ENCODE results near the gene CNTFR.
A peak's percentile ranks its signal among the peaks of the same experiment; 100 is the strongest.

CNTFR gene

DNA sequence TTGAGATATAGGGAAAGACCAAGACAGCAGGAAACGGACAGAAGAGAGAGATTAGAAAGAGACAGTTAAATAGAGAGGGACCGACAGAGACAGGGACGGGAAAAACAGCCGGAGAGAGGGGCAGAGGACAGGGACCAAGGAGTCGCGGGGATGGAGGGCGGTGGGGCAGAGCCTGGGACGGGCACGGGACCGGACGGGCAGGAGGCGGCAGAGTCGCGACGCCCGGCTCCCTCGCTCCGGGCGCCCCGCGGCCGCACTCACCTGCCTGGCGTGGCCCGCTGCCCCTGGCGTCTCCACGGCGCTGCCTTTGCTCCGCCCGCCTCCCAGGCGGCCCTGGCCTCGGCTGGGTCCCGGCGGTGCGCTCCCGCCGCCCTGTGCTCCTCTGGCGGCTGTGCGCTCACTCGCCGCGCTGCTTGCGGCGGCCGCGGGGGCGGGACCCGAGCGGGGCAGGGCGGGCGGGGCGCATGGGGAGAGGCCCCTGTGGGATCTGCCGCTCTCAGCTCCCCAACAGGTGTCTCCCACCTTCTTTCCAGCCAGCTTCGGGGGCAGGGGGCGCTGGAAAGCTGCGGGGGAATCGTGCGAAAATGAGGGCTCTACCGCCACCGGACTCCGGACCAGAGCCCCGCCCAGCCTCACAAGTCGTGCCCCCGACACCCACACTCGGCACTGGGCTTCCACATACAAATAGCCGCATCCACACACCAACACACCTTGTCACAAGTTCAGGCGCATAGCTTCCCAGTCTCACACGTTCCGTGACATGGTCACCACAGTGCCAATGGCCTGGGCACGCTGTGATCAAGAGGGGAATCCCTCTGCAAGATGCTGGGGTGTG, 39.3 kb upstream of the CNTFR start, which contains the start of gene ARID3C:
ARID3C (minus strand) TSS at position 411 of the 835 bp plus-strand sequence. CDS start 1,052 bp downstream, outside the sequence.
- TF ChIP-seq, protein P1, sequence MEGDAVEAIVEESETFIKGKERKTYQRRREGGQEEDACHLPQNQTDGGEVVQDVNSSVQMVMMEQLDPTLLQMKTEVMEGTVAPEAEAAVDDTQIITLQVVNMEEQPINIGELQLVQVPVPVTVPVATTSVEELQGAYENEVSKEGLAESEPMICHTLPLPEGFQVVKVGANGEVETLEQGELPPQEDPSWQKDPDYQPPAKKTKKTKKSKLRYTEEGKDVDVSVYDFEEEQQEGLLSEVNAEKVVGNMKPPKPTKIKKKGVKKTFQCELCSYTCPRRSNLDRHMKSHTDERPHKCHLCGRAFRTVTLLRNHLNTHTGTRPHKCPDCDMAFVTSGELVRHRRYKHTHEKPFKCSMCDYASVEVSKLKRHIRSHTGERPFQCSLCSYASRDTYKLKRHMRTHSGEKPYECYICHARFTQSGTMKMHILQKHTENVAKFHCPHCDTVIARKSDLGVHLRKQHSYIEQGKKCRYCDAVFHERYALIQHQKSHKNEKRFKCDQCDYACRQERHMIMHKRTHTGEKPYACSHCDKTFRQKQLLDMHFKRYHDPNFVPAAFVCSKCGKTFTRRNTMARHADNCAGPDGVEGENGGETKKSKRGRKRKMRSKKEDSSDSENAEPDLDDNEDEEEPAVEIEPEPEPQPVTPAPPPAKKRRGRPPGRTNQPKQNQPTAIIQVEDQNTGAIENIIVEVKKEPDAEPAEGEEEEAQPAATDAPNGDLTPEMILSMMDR (IDR thresholded peaks at IDR 0.05; ENCODE audit: low read depth, low read length) = no peak

GRCh38 chr9:34627716-34628655, 38.5 kb upstream of the CNTFR start:
- H3K9me3 ChIP-seq = no peaks in the 10 kb centered on the region
- TF ChIP-seq, protein P1 (IDR thresholded peaks at IDR 0.05; ENCODE audit: low read depth, low read length) = no peak
- peaks cover 45% of the 10 kb centered on the region for H3K27me3 ChIP-seq
- no peak overlapping the region for H3K4me3 ChIP-seq (ENCODE audit: low read depth, low read length)
- DNase-seq = no peak
- no peaks in the 10 kb centered on the region; the same call in 1 of the 2 replicates for H3K4me1 ChIP-seq
- no peaks in the 10 kb centered on the region for H3K36me3 ChIP-seq

More for the DNA sequence above, 39.3 kb upstream of the CNTFR start, which contains the start of gene ARID3C:
- H3K9me3 ChIP-seq = no peaks in the 10 kb centered on the region
- peak; percentile 49 for DNase-seq
- H3K4me1 ChIP-seq = no peaks in the 10 kb centered on the region; the same call in 1 of the 2 replicates
- H3K36me3 ChIP-seq = no peaks in the 10 kb centered on the region
- H3K27me3 ChIP-seq = peaks cover 45% of the 10 kb centered on the region
- no peak within 1 kb of the TSS for H3K4me3 ChIP-seq (ENCODE audit: low read depth, low read length)

GRCh38 chr9:34625186-34625486, 35.6 kb upstream of the CNTFR start:
- TF ChIP-seq, protein P1 (IDR thresholded peaks at IDR 0.05; ENCODE audit: low read depth, low read length) = no peak

GRCh38 chr9:34624475-34625185, 35.1 kb upstream of the CNTFR start:
- no peaks in the 10 kb centered on the region for H3K9me3 ChIP-seq

More at GRCh38 chr9:34625186-34625486, 35.6 kb upstream of the CNTFR start:
- Histone ChIP-seq H3K4me3 (ENCODE audit: low read depth, low read length) (no peak overlapping the region), H3K27me3 (peaks cover 40% of the 10 kb centered on the region), H3K9me3 (no peaks in the 10 kb centered on the region), H3K4me1 (no peaks in the 10 kb centered on the region; the same call in 1 of the 2 replicates), H3K36me3 (no peaks in the 10 kb centered on the region)
- no peak for DNase-seq

More at GRCh38 chr9:34624475-34625185, 35.1 kb upstream of the CNTFR start:
- Histone ChIP-seq H3K36me3 (no peaks in the 10 kb centered on the region), H3K27me3 (peaks cover 35% of the 10 kb centered on the region), H3K4me1 (no peaks in the 10 kb centered on the region; the same call in none of the 2 replicates), H3K4me3 (ENCODE audit: low read depth, low read length) (no peak overlapping the region)
- no peak for DNase-seq
- TF ChIP-seq, protein P1 (IDR thresholded peaks at IDR 0.05; ENCODE audit: low read depth, low read length) = no peak

Data from BE2C (cell line).